ENCODE measurements around the gene MMP17. TPM values are rescaled to one million over a fixed set of nuclear protein-coding genes. Genes with fewer than 3 reads are reported as not detected.
"Not testable (repeated sequence)": the region's sequence is repeated elsewhere in the genome, so short reads cannot be mapped to it uniquely, and the experiment has no call there.

The MMP17 gene
- total and polyA plus RNA-seq, 2 donors (not counting 1 experiment from before 2014, with no cell fraction given), result 14.8 to 140 TPM

- WGBS (ENCODE audit: insufficient coverage), result 85% methylated on average over 3 of the region's 7 CpGs
- H3K9me3 ChIP-seq (ENCODE audit: control extremely low read depth in 1 of 3, control insufficient read depth in 2 of 3, insufficient read depth in 1 of 3, low read length in 2 of 3), result peaks cover 0 to 4% (median 3%) of the 10 kb centered on the region in 3 donors
- no peak overlapping the region for H3K27ac ChIP-seq (ENCODE audit: low read length in 2 of 2)
- ChIA-PET CTCF (no interaction called here), POLR2A (no interaction called here)
- Mint-ChIP-seq H3K9me3 (ENCODE audit: insufficient read depth) (peaks cover 6% of the 10 kb centered on the region), H3K4me1 (no peaks in the 10 kb centered on the region), H3K4me3 (no peak overlapping the region), H3K27ac (no peak overlapping the region), H3K27me3 (peaks cover 10% of the 10 kb centered on the region)
- H3K4me1 ChIP-seq (ENCODE audit: control insufficient read depth in 2 of 2, insufficient read depth in 2 of 2, low read length in 2 of 2), result peaks cover 0 to 3% of the 10 kb centered on the region in 2 donors
- no peaks in the 10 kb centered on the region for H4K20me1 ChIP-seq (ENCODE audit: control insufficient read depth, insufficient read depth, low read length, poor library complexity, severe bottlenecking)
- no peak for ATAC-seq (ENCODE audit: low read depth)
- no peaks in the 10 kb centered on the region for H3K27me3 ChIP-seq (replicated peaks in 1 of 4; ENCODE audit: control extremely low read depth in 1 of 4, control insufficient read depth in 3 of 4, insufficient read depth in 4 of 4, low read length in 3 of 4)
- H2AFZ ChIP-seq (ENCODE audit: insufficient read depth, low read depth, low read length, poor library complexity, severe bottlenecking), result no peak overlapping the region
- no peak for TF ChIP-seq EZH2 (IDR thresholded peaks at IDR 0.05; ENCODE audit: borderline replicate concordance, insufficient read depth, low read depth, low read length, poor library complexity, severe bottlenecking)
- TF ChIP-seq CTCF (IDR thresholded peaks at IDR 0.05), result no peak
- H3K9ac ChIP-seq (ENCODE audit: low read length), result no peak overlapping the region
- no peaks in the 10 kb centered on the region for H3K36me3 ChIP-seq (replicated peaks in 1 of 2; ENCODE audit: control extremely low read depth in 1 of 2, control insufficient read depth in 1 of 2, extremely low read depth in 1 of 2, insufficient read depth in 2 of 2, low read length in 1 of 2)
- intact Hi-C loops (cut with micrococcal nuclease), result no loop called here
- no peaks in the 10 kb centered on the region for H3K79me2 ChIP-seq (ENCODE audit: control insufficient read depth, insufficient read depth, low read length)
- no peak overlapping the region for H3K4me2 ChIP-seq (replicated peaks; ENCODE audit: low read depth, low read length, poor library complexity, severe bottlenecking)
- DNase-seq, result no peak
- H3K4me3 ChIP-seq (ENCODE audit: control extremely low read depth in 1 of 5, extremely low read depth in 1 of 5, insufficient read depth in 1 of 5, low read depth in 2 of 5, low read length in 4 of 5), result no peak overlapping the region
These were observed 57.4 kb downstream of the MMP17 start for GRCh38 chr12:131885543-131886057.

GRCh38 chr12:131891722-131892121 lies 63.5 kb downstream of the MMP17 start:
- H3K27ac Mint-ChIP-seq; H3K4me3 Mint-ChIP-seq; H3K4me2 ChIP-seq (replicated peaks; ENCODE audit: low read depth, low read length, poor library complexity, severe bottlenecking); H3K27ac ChIP-seq (ENCODE audit: low read length in 2 of 2); CTCF ChIA-PET; DNase-seq; H3K4me3 ChIP-seq (ENCODE audit: control extremely low read depth in 1 of 5, extremely low read depth in 1 of 5, insufficient read depth in 1 of 5, low read depth in 2 of 5, low read length in 4 of 5); H3K9me3 Mint-ChIP-seq (ENCODE audit: insufficient read depth); H3K27me3 Mint-ChIP-seq; H2AFZ ChIP-seq (ENCODE audit: insufficient read depth, low read depth, low read length, poor library complexity, severe bottlenecking); H3K27me3 ChIP-seq (replicated peaks in 1 of 4; ENCODE audit: control extremely low read depth in 1 of 4, control insufficient read depth in 3 of 4, insufficient read depth in 4 of 4, low read length in 3 of 4); H3K9ac ChIP-seq (ENCODE audit: low read length); H3K36me3 ChIP-seq (replicated peaks in 1 of 2; ENCODE audit: control extremely low read depth in 1 of 2, control insufficient read depth in 1 of 2, extremely low read depth in 1 of 2, insufficient read depth in 2 of 2, low read length in 1 of 2); H3K9me3 ChIP-seq (ENCODE audit: control extremely low read depth in 1 of 3, control insufficient read depth in 2 of 3, insufficient read depth in 1 of 3, low read length in 2 of 3); ATAC-seq (ENCODE audit: low read depth): not testable (repeated sequence)
- H4K20me1 ChIP-seq (ENCODE audit: control insufficient read depth, insufficient read depth, low read length, poor library complexity, severe bottlenecking), result peaks cover 13% of the 10 kb centered on the region
- peaks cover 13 to 22% of the 10 kb centered on the region in 2 donors for H3K4me1 ChIP-seq (ENCODE audit: control insufficient read depth in 2 of 2, insufficient read depth in 2 of 2, low read length in 2 of 2)
- peaks cover 15% of the 10 kb centered on the region for H3K79me2 ChIP-seq (ENCODE audit: control insufficient read depth, insufficient read depth, low read length)
- WGBS (ENCODE audit: insufficient coverage), result no CpG with 5 or more reads among the region's 8 CpGs
- intact Hi-C loops (cut with micrococcal nuclease), result loop anchor here (10.0 kb wide), 1 partner anchor 127 kb away; no protein-coding TSS in a partner anchor
- H3K4me1 Mint-ChIP-seq, result peaks cover 10% of the 10 kb centered on the region
- POLR2A ChIA-PET, result interaction anchor here (0.7 kb wide), 1 partner anchor 1030 kb away, joined by 5 read pairs; no protein-coding TSS in a partner anchor
